Measurements from ENCODE around the gene SHISA8.

The SHISA8 gene

DNA sequence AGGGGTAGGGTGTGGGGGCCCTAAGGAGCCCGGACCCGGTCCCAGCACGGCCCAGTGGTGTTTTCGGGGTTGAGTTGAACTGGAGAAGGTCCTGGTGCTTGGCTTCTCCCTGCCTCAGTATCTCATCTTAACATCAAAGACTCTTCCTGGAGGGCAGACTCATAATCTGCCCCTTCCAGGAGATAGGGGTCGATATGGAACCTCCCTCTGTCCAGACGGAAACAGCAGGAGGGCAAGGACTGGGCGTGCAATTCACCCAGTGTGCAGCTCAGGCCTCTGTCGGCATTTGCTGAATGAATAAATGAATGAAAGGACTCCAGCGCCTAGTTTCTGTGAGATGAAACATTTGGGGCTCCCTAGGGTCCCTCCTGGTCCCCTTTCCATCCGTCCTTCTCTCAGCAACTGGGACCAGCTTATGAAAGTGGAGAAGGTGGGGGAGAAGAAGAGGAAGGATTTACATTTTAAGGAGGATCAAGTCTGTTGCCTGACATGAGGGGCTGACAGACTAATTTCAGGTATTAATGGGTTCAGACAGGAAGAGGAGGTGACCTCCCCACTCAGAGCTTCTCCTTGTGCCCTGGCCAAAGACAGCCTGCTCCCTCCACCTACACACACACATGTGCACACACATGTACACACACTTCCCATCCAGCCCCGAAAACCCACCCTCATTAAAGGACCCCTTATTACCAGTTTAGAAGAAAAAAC, 1.1 kb upstream of the SHISA8 start:
- no peak for DNase-seq (ENCODE audit: extremely low read depth in 1 of 2, low read depth in 1 of 2)

DNA sequence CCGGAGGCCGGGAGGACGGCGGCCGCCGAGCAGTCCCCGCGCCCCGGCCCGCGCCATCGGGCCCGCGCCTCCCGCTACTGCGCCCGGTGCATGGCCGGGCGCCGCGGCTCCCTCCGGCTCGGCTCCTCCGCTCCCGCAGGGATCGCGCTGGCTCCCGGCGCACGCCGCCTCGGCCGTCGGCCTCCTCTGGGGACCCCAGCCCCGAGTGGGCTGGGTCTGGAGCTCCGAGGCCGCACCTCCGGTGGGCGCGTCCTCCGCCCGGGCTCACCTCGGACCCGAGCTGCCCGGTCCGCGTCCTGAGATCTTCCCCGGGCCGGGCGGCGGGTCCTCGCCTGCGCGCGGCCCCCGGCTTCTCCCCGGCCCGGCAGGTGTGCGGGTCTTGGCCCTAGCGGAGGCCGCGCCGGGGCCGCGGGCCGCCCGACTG, 251 bp downstream of the SHISA8 start:
- no peak for DNase-seq (ENCODE audit: extremely low read depth in 1 of 2, low read depth in 1 of 2)

DNA sequence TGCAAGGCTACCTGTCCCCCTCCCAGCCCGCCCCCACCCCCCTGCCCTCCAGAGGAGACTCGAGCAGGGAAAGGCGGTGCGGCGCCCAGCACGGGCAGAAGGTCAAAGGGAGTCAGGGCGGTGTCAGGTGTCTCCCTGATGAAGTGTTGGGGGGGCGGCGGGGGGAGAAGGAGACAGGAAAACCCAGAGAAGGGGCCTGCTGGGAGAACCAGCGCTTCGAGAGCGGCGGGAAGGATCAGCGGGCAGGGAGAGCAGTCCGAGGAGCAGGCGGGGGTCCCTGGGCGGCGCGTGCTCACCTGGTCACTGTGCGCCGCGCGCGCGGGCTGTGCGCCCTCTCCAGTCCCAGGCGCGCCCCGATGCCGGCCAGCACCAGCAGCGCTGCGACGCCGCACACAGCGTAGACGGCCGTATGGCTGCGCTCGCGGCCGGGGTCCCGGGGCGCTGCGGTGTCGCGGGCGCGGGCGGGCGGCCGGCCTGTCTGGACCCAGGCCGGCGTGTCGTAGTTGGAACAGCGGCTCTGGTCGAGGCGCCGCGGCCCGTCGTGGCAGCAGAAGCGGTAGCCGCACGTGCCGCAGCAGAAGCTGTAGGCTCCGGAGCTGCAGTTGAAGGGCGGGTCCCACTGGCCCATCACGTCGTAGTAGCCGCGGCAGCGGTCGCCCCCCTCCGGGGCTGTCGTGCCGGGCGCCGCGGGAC, 886 bp downstream of the SHISA8 start:
- DNase-seq (ENCODE audit: extremely low read depth in 1 of 2, low read depth in 1 of 2), result no peak

DNA sequence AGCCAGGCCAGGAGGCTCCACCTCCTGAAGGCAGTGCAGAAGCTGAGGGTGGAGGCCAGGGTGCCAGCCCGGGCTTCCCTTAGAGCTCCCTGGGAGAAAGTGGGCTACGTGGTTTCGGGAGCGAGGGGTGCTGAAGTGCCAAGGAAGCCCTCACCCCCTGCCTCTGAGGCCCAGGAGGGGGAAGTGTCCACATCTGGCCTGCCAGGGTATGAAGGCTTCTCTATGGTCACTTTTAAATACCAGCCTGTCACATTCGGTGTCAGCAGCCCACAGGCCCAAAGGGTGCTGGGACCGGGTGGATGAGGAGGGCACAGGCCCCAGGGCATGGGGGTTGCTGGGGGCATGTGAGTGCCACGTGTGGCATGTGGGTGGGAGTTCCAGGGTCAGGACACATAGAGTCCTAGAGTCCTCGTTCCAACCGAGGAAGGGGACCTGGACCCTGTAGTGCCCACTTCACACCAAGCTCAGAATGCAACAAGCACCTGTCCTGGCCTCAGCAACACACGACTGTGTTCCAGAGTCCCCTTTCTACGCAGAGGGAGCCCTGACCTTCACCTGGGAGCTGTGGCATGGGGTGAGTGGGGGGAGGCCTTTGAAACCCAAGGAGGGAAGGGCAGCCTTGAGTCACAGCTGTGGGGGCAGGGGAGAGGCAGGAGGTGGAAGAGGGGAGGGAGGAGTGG, 1.7 kb downstream of the SHISA8 start:
- no peak for DNase-seq (ENCODE audit: extremely low read depth in 1 of 2, low read depth in 1 of 2)

DNA sequence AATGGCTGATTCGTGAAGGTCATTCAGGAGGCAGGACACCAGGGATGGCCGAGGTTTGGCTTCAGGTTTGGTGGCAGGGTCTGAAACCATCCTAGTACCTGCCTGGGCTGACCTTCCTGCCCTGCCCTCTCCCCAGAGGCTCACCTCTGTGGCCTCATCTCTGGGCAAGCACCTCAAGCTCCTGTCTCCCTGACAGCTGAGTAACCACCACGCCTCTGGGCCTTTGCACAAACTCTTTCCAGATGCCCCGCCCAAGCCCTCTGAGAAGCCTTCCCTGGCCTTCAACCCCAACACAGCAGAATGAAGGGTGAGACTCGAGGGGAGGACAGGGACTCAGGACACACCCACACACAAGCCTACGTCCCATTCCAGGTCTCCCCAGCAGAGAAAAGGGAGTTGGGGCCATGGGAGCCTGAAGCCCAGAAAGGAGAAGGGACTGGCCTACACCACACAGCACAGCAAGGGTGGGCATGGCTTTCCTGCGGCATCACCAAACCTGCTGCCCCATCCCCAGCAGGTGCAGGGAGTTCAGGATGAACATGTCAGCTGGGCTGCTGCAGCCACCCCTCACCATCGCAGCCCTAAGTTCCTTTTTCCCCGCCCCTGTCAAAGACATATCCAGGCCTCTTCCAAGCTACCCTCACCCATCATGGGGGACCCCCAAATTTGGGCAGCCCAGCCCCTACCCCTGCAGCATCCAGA, 2.4 kb downstream of the SHISA8 start:
- DNase-seq (ENCODE audit: extremely low read depth in 1 of 2, low read depth in 1 of 2), result no peak

DNA sequence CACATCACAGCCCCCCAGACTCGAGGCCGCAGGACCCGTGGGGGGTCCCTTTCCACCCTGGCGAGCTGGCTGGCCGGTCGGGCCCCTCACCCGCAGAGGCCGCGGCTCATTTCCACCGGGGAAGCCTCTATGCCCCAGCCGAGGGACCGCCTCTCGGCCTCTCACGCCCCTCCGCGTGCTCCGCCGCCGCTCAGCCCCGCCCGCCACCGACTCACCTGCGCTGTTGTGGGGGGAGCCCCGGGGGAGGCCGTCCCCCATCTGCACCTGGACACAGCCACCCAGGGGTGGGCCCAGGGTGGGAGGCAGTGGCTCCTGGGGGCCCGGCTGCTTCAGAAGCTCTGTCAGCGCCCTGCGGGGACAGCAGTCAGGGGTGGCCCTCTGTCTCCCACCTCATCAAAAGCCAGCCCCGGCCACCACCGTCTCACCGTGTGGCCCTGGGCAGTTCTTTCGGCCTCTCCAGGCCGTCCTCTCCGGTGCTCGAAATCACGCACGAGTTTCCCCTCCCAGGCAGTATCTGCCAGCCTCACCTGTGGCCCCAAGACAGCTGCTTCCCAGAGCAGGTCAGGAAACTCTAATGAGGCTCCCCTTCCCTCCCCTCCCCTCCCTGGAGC, 3.8 kb downstream of the SHISA8 start:
- no peak for DNase-seq (ENCODE audit: extremely low read depth in 1 of 2, low read depth in 1 of 2)

DNA sequence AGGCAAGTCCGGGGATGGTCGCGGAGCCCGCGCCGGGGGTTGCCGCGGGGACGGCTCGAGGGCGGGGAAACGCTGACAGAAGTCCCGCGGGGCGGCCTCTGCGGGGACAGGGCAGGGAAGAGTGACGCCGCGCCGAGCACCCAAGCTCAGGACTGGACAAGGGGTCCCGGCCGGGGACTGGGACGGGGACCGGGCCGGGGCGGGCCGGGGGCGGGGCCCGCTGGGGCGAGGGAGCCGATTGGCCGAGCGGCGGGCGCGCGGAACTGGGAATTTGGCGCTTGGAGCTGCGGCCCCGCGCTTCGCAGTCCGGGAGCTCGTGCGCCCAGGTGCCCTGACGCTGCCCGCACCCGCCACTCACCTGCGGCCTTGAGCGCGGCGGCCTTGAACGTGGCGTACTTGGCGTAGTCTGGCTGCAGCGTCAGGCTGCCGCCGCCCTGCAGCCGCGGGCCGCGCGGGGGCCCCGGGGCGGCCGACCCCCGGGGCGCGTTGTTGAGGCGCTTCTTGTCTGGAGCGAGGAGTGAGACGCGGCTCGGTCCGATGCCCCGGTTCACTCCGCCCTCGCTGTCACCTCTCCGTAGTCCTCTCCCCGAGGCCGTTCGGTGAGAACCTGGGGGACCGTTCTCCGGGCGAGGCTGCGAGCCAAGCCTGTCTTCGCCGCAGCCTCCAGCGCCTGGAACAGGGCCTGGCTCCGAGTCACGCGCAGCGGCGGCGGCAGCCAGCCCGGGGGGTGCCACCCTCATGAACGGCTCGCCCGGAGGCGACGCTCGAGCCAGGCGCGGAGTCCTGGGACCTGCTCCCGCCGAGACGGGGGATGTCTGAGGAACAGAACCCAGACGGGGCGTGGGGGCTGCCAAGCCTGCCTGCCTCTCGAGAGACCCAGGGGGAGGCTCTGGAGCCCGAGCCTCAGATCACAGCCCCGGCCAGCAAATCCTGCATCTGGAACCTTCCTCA, 4.5 kb downstream of the SHISA8 start:
- DNase-seq (ENCODE audit: extremely low read depth in 1 of 2, low read depth in 1 of 2), result no peak

DNA sequence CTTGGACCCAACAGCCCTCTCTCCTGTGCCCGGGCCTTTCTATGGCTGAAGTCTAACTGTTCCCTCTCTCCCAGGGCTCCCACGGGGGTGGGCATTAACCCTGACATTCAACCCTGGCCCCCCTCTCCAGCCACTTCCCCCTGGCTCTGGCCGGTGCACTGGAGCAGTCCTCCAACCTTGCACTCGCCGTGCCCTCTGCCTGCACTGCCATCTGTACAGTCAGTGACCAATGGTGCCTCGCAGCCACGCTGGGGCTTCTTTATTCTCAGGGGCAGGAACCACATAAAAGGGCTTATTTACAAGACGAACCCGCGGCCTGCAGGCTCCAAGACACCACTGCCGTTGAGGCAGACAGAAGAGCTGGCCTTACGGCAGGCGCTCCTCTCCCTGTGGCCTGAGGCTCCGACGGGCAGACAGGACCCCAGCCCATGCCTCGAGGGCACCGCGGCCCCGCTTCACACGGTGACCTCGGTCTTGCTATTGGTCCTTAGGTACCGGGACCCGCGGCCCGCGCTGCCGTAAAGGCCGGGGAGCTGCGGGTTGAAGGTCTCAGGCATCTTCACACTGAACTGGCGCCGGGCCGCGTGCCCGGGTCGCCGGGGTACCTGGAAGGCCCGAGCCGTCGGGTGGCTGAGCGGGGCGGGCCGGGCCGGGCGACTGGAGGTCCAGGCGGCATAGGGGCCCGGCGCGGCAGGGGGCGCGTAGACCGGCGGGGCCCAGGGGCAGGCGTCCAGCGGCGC, 5.4 kb downstream of the SHISA8 start:
- no peak for DNase-seq (ENCODE audit: extremely low read depth in 1 of 2, low read depth in 1 of 2)

DNA sequence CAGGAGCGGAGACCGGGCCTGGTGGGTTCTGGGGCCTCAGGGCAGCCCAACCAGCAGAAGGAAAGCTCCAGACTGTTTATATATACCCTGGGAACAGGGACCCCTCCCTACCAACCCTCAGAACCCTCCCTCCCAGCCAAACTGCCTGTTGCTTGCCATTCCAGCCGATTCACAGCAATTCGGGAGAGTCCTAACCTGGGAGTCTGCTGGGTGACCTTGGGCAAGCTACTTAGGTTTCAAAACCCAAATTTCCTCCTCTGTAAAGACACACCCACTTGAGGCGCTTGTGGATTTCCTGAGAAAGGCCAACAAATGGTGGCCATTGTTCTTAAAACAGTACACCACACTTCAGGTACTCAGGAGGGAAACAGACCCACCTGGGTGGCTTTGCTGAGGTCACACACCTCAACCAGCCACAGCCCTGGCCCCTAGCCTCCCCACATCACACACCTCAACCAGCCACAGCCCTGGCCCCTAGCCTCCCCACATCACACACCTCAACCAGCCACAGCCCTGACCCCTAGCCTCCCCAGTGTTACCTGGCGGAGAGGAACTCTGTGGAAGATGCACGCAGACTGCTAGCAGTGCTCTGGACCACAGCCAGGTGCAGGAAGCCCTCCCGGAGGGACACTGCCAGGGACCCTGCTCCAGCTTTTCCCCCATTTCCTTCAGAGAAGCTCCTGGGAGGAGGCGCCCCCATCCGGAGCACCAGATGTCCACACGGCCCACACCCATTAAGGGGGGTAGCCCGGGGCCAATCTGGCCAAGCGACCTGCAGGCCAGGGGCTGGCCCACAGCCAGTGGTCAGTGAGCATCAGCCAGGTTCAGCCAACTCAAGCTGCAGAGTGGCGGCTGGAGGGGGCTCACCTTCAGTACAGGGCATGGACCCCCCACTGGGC, 6.2 kb downstream of the SHISA8 start:
- no peak for DNase-seq (ENCODE audit: extremely low read depth in 1 of 2, low read depth in 1 of 2)

DNA sequence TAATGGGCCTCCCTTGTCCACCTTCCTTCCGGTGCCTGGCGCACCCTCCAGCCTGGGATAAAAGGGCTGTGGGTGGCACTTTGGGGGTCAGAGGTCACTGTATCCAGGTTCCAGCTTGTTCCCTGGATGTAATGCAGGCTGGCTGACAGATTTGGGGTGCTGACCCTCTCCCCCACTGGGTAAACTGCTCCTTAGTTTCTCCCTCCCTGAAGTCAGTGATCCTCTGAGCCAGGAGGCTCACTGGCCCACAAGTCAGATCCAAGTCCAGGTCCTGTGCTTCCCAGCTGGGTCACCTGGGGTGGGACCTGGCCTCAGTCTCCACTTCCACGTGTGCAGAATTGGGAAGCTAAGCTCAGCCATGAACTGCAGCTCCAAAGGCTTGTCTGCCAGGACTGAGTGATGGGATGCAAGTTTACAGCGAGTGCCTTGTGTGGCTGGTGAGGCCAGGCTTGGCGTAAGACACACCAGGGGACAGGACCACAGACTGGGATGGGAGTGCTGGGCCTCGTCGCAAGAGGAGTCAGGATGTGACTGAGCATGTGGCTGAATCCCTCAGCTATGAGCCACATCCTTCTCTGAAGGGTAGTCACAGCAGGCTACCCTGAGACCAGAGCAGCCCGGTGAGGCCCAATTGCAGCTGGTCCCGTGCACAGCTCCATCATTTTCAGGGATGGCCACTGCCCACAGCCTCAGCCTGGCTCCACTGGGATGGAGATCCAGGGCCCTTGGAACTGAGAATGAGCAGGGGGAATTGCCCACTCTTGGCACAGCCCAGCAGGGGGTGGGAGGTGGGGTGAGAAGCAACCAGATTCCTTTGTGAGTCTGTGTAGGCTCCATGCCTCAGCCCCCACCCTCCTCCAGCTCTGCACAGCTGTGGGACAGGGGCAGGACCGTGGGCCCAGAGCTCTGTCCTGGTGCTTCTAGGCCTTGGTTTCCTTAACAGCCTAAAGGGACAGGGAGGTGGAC, 7.2 kb downstream of the SHISA8 start:
- no peak for DNase-seq (ENCODE audit: extremely low read depth in 1 of 2, low read depth in 1 of 2)

DNA sequence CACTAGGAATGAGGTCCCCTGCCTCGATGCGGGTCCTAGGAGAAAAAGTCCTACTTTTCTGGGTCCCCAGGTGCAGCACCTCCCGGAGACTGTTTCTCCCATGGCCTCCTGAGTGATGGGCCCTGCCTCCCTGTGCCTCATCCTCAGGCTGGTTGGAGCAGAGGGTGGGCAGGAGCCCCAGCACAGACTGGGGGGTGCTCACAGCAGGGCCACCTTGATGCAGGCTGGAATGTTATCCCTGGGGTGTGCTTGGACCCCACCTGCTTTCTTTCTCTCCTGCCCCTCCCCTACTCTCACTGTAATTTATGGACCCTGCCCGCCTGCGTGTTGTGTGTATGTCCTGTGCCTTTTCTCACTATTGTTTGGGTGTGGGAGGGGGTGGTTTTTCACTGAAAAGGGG, 8.1 kb downstream of the SHISA8 start:
- no peak for DNase-seq (ENCODE audit: extremely low read depth in 1 of 2, low read depth in 1 of 2)

DNA sequence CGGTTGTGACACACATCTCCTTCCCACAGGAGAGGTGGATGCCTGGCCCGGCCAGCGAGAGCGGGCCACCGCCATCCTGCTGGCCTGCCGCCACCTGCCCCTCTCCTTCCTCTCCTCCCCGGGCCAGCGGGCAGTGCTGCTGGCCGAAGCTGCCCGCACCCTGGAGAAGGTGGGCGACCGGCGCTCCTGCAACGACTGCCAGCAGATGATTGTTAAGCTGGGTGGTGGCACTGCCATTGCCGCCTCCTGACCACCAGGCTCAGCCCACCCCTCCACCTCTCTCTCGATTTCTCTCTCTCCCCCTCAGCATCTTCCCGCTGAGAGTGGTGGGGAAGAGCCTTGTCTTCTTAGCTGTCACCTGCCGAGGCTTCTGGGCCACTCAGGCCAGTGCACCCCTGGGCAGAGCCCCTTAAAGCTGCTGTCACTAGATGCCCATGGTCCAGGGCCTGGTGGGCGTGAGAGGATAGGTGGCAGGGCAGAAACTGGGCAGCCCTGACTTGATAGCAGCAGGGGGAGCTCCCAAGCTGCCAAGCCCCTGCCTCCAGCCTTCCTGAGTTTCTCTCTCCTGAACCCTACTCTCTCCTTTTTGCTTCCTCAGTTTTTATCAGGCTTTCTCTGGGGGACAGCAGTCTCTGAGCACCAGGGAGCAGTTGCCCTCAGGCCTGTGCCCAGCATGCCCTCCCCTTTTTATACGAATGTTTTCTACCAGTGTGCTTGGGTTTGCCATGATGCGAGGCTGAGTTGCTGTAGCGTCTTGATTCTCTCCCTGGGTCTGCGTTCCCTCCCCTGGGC, 9.3 kb downstream of the SHISA8 start:
- DNase-seq (ENCODE audit: extremely low read depth in 1 of 2, low read depth in 1 of 2), result no peak

DNA sequence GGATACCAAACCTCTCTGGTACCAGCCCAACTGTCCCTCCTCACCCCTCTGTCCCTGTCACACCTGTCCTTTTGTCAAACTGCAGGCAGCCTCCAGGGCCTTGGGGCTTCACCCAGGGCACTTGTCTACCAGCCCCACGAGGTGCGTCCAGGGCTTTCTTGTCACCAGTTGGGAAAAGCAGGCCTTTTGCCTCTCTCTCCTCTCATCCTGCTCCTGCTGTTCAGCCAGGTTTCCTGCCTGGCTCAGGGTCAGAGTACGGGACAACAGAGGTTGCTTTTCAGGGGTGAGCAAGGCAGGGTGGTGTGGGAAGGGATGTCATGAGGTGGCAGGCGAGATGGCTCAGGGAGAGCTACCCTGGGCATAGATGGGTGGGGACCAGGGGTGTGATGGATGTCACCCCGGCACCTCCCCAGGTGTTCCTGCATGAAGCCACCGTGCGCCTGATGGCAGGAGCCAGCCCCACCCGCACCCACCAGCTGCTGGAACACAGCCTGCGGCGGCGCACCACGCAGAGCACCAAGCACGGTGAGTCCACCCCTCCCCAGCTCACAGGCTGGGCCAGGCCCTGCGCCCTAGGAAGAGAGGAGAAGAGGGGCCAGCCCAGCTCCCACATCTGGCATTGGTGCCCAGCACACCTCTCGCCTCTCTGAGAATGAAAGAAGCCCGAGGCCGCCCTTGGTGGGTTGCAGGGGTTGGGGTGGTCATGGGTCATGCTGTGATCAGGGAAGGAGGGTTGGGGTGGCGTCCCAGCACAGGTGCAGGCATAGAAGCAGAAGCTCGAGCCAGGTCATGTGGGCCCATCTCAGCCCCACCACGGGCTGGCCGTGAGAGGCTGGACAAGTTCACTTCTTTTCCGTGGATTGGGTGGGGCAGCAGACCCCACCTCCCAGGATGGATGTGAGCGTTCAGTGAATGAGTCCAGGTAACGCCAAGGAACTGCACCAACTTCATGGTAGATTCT, 10.1 kb downstream of the SHISA8 start:
- DNase-seq (ENCODE audit: extremely low read depth in 1 of 2, low read depth in 1 of 2), result no peak

DNA sequence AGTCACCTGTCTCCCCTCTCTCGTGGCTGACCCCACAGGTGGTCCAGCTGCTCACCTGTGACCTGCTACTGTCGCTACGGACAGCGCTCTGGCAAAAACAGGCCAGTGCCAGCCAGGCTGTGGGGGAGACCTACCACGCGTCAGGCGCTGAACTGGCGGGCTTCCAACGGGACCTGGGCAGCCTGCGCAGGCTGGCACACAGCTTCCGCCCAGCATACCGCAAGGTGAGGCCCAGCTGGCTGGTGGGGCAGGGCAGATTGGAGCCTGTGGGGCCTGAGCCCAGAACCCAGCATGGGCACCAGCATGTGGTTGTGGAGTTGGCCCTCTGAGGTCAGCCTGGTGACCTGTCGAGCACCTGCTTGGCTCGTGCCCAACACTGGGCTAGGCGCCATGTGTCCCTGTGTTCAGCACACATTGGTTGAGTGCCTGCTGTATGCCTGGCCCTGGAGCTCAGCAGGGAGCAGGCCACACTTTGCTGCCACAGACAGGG, 11.9 kb downstream of the SHISA8 start:
- no peak for DNase-seq (ENCODE audit: extremely low read depth in 1 of 2, low read depth in 1 of 2)

DNA sequence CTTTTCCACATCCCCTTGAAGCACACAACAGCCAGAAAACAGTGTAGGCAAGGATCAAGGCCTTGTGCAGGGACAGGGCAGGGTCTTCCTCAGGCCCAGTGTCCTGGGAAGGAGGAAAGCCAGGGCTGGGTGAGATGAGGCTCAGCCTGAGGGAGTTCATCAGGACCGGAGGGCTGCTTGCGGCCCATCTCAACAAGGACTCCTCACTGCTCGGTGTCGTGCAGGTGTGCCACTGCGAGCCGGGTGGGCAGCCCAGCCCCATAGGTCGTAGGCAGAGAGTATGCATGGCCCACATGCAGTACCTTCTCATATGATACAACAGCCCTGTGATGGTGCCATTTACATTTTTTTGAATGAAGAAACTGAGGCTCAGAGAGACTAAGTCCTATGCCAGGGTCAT, 12.9 kb downstream of the SHISA8 start:
- no peak for DNase-seq (ENCODE audit: extremely low read depth in 1 of 2, low read depth in 1 of 2)
